Sigmoid colon (tissue), 7 donors: ENCODE data around the gene GUCY1A2. TPM values are rescaled to one million over a fixed set of nuclear protein-coding genes. Genes with fewer than 3 reads are reported as not detected.
"Not testable (repeated sequence)": the region's sequence is repeated elsewhere in the genome, so short reads cannot be mapped to it uniquely, and the experiment has no call there.

Experiments used
- DNase-seq: peaks from one replicate; pipeline ENCODE4 v3.0.0-alpha.2; 2019
- H3K27ac ChIP-seq, 4 donors: fragments of 200-600 bp; sonication (generic); one replicate each; pipeline ENCODE4 v1.5.1; 2016 to 2019; ENCODE audit warnings: mild to moderate bottlenecking in 1 of 4
- H3K27me3 ChIP-seq, 3 donors: fragments of 200-600 bp; sonication (generic); one replicate each; pipeline ENCODE4 v1.5.1; 2019; ENCODE audit warnings: mild to moderate bottlenecking in 1 of 3
- H3K36me3 ChIP-seq, 4 donors: fragments of 200-600 bp; sonication (generic); one replicate each; pipeline ENCODE4 v1.5.1; 2016 to 2019
- H3K4me1 ChIP-seq, 4 donors: fragments of 200-600 bp; sonication (generic); one replicate each; pipeline ENCODE4 v1.5.1; 2017 to 2019
- H3K4me3 ChIP-seq, 4 donors: fragments of 200-600 bp; sonication (generic); one replicate each; pipeline ENCODE4 v1.5.1; 2017 to 2019; ENCODE audit warnings: mild to moderate bottlenecking in 2 of 4, moderate library complexity in 1 of 4
- H3K9me3 ChIP-seq, 4 donors: fragments of 200-600 bp in 3 of 4; sonication (generic) in 3 of 4; one replicate each; pipeline versions ENCODE4 v1.5.1 to v1.6.1; 2013 to 2019
- EP300 ChIP-seq, 4 donors: sonication (generic); formaldehyde crosslinking; IDR thresholded peaks; one replicate each; pipeline ENCODE4 v1.6.1; 2017; ENCODE audit warnings: antibody characterized with exemption in 4 of 4
- POLR2A ChIP-seq, 2 donors: fragments of 450-650 bp; IDR thresholded peaks; one replicate each; pipeline ENCODE4 v1.6.1; 2016; ENCODE audit warnings: antibody characterized with exemption in 2 of 2, mild to moderate bottlenecking in 2 of 2, moderate library complexity in 2 of 2
- POLR2AphosphoS5 ChIP-seq, 4 donors: sonication (generic); formaldehyde crosslinking; IDR thresholded peaks; one replicate each; pipeline ENCODE4 v1.6.1; 2017; ENCODE audit warnings: antibody characterized with exemption in 4 of 4
- WGBS, 2 donors: extraction: QIAGEN DNeasy Blood & Tissue Kit; methylation state at CpG; one replicate each; pipeline ENCODE4 v1.1.7; 2013; 5-methylcytosine and 5-hydroxymethylcytosine counted together
- intact Hi-C: fragments of 100-400 bp; cut with DNase I; formaldehyde crosslinking; loops from one replicate; pipeline ENCODE4 v1.15.1; 2023
- polyA plus RNA-seq, 3 donors: library from polyadenylated mRNA; stranded (reverse); fragments of 200-250 nt; gene quantifications; one replicate each; pipeline ENCODE4 v1.2.3, GENCODE V29; 2013
- total RNA-seq, 4 donors: library from RNA; depleted of rRNA; stranded (reverse); fragments of >200 nt; gene quantifications; one replicate each; pipeline ENCODE4 v1.1.0, GENCODE V29; 2016
- TF ChIP-seq, protein P1 (sequence below), 4 experiments: fragments of 450-650 bp in 3 of 4; fragments of 200-600 bp in 1 of 4; IDR thresholded peaks; one replicate each; pipeline ENCODE4 v1.5.1; 2016 to 2019; ENCODE audit warnings: antibody characterized with exemption in 4 of 4, mild to moderate bottlenecking in 3 of 4, moderate library complexity in 2 of 4
- donor health status: healthy with polysubstance abuse.
- donor health status: Bipolar disorder and iron deficiency.
- donor health status: healthy.

Gene GUCY1A2, protein sequence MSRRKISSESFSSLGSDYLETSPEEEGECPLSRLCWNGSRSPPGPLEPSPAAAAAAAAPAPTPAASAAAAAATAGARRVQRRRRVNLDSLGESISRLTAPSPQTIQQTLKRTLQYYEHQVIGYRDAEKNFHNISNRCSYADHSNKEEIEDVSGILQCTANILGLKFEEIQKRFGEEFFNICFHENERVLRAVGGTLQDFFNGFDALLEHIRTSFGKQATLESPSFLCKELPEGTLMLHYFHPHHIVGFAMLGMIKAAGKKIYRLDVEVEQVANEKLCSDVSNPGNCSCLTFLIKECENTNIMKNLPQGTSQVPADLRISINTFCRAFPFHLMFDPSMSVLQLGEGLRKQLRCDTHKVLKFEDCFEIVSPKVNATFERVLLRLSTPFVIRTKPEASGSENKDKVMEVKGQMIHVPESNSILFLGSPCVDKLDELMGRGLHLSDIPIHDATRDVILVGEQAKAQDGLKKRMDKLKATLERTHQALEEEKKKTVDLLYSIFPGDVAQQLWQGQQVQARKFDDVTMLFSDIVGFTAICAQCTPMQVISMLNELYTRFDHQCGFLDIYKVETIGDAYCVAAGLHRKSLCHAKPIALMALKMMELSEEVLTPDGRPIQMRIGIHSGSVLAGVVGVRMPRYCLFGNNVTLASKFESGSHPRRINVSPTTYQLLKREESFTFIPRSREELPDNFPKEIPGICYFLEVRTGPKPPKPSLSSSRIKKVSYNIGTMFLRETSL
- total RNA-seq (1 to 10 TPM; 1.5 to 2.9 (median 2.3) TPM), polyA plus RNA-seq (under 1 TPM in 2 of 3 donors, not detected in 1; under 0.01 to 0.35 TPM)

DNA sequence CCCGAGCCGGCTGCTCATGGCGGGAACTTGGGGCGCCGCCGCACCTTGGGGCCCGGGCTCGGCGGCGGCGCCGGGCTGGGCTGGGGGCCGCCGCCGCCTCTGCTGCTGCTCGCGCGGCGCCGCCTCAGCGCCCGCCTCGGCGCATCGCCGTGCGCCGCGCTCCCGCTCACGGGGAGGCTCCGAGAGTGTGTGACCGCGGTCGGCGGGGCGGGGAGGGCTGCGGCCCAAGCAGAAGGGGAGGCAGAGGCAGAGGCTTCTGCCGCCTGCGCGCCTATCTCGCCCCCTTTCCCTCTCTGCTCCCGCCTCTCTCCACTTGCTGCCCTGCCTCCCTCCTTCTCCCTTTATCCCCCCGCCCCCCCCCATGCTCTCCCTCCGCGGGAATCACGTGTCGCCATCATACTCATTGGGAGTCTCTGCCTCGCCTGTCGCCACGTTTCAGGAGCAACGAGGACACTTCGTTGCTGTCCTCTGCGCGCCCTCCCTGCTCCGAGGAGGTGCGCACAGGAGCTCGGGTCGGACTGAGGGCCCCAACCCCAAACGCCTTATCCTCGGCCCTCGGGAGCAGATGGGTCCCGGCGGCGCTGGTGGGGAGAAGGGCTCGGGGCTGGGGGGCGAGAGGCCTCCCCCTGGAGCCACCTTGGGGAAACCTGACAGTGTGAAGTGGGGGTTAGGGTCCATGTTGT is at the start of gene GUCY1A2:
TSS of gene GUCY1A2 (minus strand) at position 258 of the 683 bp plus-strand sequence. CDS start 421 bp downstream, outside the sequence.
- Histone ChIP-seq H3K4me3 (peak within 1 kb of the TSS in 3 of 4 donors; percentile 44 to 52 (median 48)), H3K27ac (peak within 1 kb of the TSS in 3 of 4 donors; percentile 4 to 38 (median 14)), H3K36me3 (no peaks in the 10 kb centered on the region), H3K9me3 (no peaks in the 10 kb centered on the region), H3K27me3 (peaks cover 9 to 87% (median 44%) of the 10 kb centered on the region in 3 donors), H3K4me1 (peaks cover 0 to 19% (median 16%) of the 10 kb centered on the region in 4 donors)
- 2 to 4% methylated on average over 67 of the region's 67 CpGs for WGBS, 2 donors
- DNase-seq, result peak; percentile 55
- intact Hi-C loops, result no loop called here
- TF ChIP-seq, protein P1, sequence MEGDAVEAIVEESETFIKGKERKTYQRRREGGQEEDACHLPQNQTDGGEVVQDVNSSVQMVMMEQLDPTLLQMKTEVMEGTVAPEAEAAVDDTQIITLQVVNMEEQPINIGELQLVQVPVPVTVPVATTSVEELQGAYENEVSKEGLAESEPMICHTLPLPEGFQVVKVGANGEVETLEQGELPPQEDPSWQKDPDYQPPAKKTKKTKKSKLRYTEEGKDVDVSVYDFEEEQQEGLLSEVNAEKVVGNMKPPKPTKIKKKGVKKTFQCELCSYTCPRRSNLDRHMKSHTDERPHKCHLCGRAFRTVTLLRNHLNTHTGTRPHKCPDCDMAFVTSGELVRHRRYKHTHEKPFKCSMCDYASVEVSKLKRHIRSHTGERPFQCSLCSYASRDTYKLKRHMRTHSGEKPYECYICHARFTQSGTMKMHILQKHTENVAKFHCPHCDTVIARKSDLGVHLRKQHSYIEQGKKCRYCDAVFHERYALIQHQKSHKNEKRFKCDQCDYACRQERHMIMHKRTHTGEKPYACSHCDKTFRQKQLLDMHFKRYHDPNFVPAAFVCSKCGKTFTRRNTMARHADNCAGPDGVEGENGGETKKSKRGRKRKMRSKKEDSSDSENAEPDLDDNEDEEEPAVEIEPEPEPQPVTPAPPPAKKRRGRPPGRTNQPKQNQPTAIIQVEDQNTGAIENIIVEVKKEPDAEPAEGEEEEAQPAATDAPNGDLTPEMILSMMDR (IDR thresholded peaks at IDR 0.05), result no peak
- TF ChIP-seq POLR2AphosphoS5 (IDR thresholded peaks at IDR 0.05) (no peak), EP300 (IDR thresholded peaks at IDR 0.05) (no peak), POLR2A (IDR thresholded peaks at IDR 0.05) (no peak)

DNA sequence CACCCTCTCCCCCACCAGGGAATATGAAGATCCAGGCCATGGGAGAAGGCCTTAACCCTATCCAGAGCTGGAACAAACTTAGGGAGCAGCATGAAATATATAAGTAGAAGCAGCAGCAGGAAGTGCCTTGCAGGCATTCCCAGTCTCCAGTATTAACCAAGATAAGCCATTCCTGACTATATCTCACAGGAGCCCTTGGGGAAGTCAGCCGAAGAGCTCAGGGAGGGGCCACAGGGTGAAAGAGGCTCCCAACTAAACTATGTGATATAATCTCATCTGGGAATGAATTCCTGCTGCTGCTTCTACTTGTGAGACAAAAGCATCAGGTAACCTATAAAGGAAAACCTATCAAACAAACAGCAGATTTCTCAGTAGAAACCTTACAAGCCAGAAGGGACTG is 36.1 kb upstream of the GUCY1A2 start:
- DNase-seq, result no peak
- intact Hi-C loops, result no loop called here
- no peaks in the 10 kb centered on the region for H3K4me1 ChIP-seq
- no peak overlapping the region for H3K27ac ChIP-seq
- no peak overlapping the region for H3K4me3 ChIP-seq
- WGBS, 2 donors, result 69 to 75% methylated on average over 1 of the region's 1 CpG
- H3K27me3 ChIP-seq, result no peaks in the 10 kb centered on the region
- no peaks in the 10 kb centered on the region for H3K36me3 ChIP-seq
- no peak for TF ChIP-seq POLR2A (IDR thresholded peaks at IDR 0.05)
- TF ChIP-seq POLR2AphosphoS5 (IDR thresholded peaks at IDR 0.05), result no peak
- TF ChIP-seq EP300 (IDR thresholded peaks at IDR 0.05), result no peak
- TF ChIP-seq, protein P1 (IDR thresholded peaks at IDR 0.05), result no peak
- peaks cover 0 to 8% (median 2%) of the 10 kb centered on the region in 4 donors for H3K9me3 ChIP-seq

DNA sequence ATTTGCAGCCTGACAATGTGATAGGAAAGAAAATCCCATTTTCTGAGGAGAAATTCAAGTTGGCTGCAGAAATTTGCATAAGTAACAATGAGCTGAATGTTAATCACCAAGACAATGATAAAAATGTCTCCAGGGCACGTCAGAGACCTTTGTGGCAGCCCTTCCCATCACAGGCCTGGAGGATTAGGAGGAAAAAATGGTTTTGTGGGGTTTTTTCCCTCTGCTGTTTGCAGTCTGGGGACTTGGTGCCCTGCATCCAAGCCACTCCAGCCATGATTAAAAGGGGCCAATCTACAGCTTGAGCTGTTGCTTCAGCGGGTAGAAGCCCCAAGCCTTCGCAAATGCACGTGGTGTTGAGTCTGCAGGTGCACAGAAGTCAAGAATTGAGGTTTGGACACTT is 33.1 kb upstream of the GUCY1A2 start:
- H3K4me1 ChIP-seq, DNase-seq, H3K36me3 ChIP-seq, intact Hi-C loops, H3K4me3 ChIP-seq, H3K27me3 ChIP-seq, H3K9me3 ChIP-seq, H3K27ac ChIP-seq: not testable (repeated sequence)
- 42 to 59% methylated on average over 4 of the region's 4 CpGs for WGBS, 2 donors

DNA sequence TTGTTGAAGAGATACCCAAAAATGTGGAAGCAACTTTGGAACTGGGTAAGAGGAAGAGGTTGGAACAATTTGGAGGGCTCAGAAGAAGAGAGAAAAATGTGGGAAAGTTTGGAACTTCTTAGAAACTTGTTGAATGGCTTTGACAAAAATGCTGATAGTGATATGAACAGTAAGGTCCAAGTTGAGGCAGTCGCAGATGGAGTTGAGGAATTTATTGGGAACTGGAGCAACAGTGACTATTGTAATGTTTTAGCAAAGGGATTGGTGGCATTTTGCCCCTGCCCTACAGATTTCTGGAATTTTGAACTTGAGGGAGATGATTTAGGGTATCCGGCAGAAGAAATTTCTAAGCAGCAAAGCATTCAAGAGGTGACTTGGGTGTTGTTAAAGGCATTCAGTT is 32.6 kb upstream of the GUCY1A2 start:
- H3K27me3 ChIP-seq, H3K36me3 ChIP-seq, H3K9me3 ChIP-seq, DNase-seq, H3K27ac ChIP-seq, H3K4me3 ChIP-seq, H3K4me1 ChIP-seq, intact Hi-C loops: not testable (repeated sequence)
- 92 to 97% methylated on average over 2 of the region's 2 CpGs for WGBS, 2 donors

DNA sequence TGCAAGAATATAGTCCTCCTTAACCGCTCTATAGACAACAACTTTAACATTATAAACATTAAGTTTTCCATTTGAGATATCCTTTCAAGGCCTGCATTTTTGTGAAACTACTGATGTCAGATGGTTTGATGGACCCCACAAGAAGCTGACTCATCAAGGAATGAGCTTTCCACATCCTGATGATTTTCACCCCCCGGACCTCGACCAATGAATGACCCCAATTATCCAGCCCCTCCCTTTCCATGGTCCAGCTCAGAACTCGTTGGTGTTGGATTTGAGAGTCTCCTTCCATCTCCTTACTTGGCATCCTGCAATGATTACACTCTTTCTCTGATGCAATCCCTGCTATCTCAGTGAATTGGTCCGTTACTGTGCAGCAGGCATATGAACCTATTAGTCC is 31.8 kb upstream of the GUCY1A2 start:
- peaks cover 0 to 8% (median 2%) of the 10 kb centered on the region in 4 donors for H3K9me3 ChIP-seq
- no peaks in the 10 kb centered on the region for H3K36me3 ChIP-seq
- no peak overlapping the region for H3K27ac ChIP-seq
- 63 to 79% methylated on average over 5 of the region's 5 CpGs for WGBS, 2 donors
- TF ChIP-seq, protein P1 (IDR thresholded peaks at IDR 0.05), result no peak
- TF ChIP-seq POLR2AphosphoS5 (IDR thresholded peaks at IDR 0.05) (no peak), EP300 (IDR thresholded peaks at IDR 0.05) (no peak), POLR2A (IDR thresholded peaks at IDR 0.05) (no peak)
- no peaks in the 10 kb centered on the region for H3K27me3 ChIP-seq
- H3K4me3 ChIP-seq, result no peak overlapping the region
- DNase-seq, result no peak
- intact Hi-C loops, result no loop called here
- no peaks in the 10 kb centered on the region for H3K4me1 ChIP-seq
